ENCODE measurements around the gene GDF9.

Gene GDF9

GRCh38 chr5:132828846-132829494 lies 37.3 kb downstream of the GDF9 start:
- no peak for TF ChIP-seq ZFX (IDR thresholded peaks at IDR 0.05)
- TF ChIP-seq CTCF (conservative IDR thresholded peaks at IDR 0.05): no peak

GRCh38 chr5:132827943-132828673 lies 38.2 kb downstream of the GDF9 start:
- no peak overlapping the region for H3K27ac ChIP-seq
- TF ChIP-seq CTCF (conservative IDR thresholded peaks at IDR 0.05) (no peak), ZFX (IDR thresholded peaks at IDR 0.05) (no peak)

More at GRCh38 chr5:132828846-132829494, 37.3 kb downstream of the GDF9 start:
- peak overlapping the region; percentile 82 for H3K27ac ChIP-seq

GRCh38 chr5:132826424-132827082 lies 39.7 kb downstream of the GDF9 start:
- H3K27ac ChIP-seq: peak overlapping the region; percentile 1; the same call in 1 of the 2 replicates
- TF ChIP-seq CTCF (conservative IDR thresholded peaks at IDR 0.05) (no peak), ZFX (IDR thresholded peaks at IDR 0.05) (no peak)

GRCh38 chr5:132825834-132826391 lies 40.4 kb downstream of the GDF9 start:
- peak overlapping the region; percentile 1; the same call in 1 of the 2 replicates for H3K27ac ChIP-seq
- TF ChIP-seq ZFX (IDR thresholded peaks at IDR 0.05) (no peak), CTCF (conservative IDR thresholded peaks at IDR 0.05) (no peak)

- H3K27ac ChIP-seq: no peak overlapping the region
- TF ChIP-seq ZFX (IDR thresholded peaks at IDR 0.05): no peak
- no peak for TF ChIP-seq CTCF (conservative IDR thresholded peaks at IDR 0.05)
Observed at GRCh38 chr5:132825033-132825833, 41.0 kb downstream of the GDF9 start.

- TF ChIP-seq ZFX (IDR thresholded peaks at IDR 0.05) (no peak), CTCF (conservative IDR thresholded peaks at IDR 0.05) (no peak)
- H3K27ac ChIP-seq: no peak overlapping the region
Observed at GRCh38 chr5:132824426-132824825, 41.8 kb downstream of the GDF9 start.

All from C4-2B (cell line).